Activated gamma-delta T cell treated with anti-CD3 and anti-CD28 coated beads, Interleukin-2, amount 50 U/mL, for 16 hours (primary cell): ENCODE results near the gene PRKG1.

Experiments
- DNase-seq: peaks from one replicate; pipeline ENCODE4 v3.0.0-alpha.2; 2020; ENCODE audit warnings: low read depth

The PRKG1 gene

GRCh38 chr10:51599647-51600046 lies 525.4 kb downstream of the PRKG1 start:
- no peak for DNase-seq

DNA sequence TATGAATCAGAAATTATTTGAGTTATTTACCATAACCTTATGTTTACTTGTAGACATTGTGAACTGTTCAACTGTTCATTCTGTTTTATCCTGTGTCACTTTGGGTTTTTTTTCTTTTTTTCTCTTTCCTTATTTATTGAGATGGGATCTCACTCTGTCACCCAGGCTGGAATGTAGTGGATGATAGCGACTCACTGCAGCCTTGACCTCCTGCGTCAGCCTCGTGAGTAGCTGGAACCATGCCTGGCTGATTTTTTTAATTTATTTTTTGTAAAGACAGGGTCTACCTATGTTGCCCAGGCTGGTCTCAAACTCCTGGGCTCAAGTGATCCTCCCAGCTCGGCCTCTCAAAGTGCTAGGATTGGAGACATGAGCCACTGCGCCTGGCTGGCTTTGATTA lies 528.0 kb downstream of the PRKG1 start:
- no peak for DNase-seq

DNA sequence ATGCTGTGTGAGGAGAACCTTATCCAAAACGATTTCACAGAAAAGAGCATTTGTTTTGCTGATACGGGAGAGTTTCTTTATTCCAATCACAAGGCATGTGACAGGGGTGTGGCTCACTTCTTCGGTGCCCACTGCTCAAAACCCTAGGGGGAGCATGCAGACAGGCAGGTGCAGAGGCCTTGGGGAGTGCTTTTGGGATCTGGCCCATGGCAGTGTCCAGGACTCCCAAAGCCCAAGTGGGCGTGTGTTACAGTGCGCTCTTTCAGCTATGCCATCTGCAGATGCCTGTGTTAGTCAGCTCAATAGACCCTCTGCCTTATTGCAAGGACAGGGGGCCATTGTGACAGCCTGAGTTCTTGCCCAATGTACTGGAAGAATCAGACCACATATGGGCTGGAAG lies 530.3 kb downstream of the PRKG1 start:
- no peak for DNase-seq

DNA sequence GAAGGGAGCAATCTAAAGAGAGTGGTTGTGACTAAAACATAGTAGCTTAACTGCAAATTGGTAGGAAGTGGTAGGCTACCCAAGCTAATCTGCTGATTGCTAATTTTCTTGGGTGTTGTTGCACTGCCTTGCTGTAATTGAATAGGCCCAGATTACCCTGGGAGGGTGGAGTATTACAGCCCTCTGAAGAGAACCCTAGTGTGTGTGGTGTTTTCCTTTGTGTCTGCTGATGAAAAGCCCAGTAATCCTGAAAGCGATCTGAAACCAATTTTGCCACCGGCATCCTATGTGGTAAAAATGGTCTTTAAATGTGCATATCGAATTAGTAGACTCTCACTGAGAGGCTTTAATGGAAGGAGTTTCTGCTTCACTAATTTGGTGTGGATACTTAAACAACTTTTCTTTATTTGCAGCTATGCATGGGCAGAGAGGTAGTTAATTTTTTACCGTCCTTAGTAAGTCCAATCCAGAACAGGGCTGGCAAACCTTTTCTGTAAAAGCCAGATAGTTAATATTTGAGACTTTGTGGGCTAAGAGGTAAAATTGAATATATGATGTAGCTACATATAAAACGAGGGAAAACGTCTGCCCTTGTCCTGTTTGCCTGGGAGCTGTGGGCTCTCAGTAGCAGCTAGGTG lies 532.7 kb downstream of the PRKG1 start:
- DNase-seq = no peak

- DNase-seq = no peak
Measured at GRCh38 chr10:51607463-51607835, 533.2 kb downstream of the PRKG1 start.

DNA sequence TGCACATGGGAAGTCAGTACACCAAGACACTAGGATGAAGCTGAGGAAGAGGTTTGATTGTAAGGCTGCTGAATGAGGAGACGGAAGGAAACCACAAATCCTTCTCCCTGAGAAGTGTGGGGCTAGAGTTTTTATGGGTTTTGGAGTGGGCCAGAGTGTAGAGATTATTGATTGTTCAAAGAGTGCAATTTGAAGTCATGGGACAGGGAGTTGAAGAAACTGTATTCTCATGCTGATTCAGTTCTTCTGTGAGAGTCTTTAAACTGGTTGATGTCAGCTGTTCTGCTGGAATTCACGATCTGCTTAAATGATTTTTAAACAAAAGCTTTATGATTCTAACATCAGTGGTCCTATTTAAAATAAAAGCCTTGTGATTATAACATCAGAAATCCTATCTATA lies 533.9 kb downstream of the PRKG1 start:
- DNase-seq = no peak

DNA sequence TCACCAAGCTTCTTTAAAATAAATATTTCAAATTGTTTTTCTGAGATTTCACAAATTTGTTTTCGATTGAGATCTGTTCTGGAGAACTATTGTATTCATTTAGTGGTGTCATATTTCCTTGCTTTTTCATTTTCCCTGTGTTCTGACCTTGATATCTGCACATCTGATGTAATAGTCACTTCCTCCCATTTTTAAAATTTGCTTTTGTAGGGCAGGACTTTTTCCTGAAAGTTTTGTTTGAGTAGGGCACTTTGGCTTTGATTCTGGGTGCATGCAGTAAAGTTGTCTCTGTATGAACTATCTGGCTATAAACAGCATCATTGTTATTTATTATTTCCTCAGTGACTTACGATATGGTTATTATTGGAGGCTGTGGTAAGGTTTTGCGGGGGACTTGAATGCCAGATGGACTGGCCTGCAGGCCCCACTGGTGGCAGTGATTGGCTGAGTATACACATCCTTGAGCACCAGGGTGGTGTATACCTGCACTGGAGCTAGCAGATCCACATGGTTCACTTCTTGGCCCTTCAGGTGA lies 541.5 kb downstream of the PRKG1 start:
- no peak for DNase-seq

- no peak for DNase-seq
Measured at GRCh38 chr10:51617576-51618235, 543.4 kb downstream of the PRKG1 start.

DNA sequence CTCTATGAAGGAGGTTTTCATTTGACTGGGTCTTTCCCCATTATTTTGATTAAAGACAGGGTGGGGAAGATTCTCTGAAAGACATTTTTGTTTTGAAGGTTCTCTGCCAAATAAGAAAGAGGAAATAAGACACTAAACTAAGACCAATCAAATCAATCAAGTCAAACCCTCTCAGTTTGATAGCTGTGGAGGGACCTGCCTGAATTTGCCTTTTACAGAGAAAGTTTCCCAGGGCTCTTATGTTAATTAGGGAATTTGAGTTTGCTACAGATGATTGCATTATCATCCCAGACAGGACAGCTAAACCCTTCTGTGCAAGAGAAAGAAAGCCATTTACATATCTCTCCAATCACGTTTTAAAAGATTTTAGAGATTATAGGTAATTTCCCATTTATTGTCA lies 545.1 kb downstream of the PRKG1 start:
- DNase-seq = no peak

- DNase-seq = no peak
Measured at GRCh38 chr10:51620131-51620530, 545.8 kb downstream of the PRKG1 start.

GRCh38 chr10:51624013-51624412 lies 549.7 kb downstream of the PRKG1 start:
- no peak for DNase-seq

GRCh38 chr10:51629934-51630639 lies 555.8 kb downstream of the PRKG1 start:
- no peak for DNase-seq

DNA sequence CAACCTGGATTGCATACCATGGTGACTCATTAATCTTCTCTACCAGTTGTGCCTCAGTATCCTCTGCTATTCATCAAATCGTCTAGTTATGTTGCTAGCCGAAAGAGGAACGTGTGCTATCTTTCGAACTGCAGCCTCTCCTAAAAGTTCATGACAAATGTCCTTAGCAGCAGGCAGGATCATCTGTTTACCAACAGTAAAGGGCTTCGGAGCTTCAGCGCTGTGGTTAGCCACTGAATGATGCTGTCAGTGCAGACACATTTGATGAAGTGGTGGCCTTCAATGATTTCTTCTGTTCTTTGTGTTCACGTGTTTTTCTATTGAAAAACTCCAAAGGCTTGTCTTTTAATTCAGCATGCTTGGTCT lies 556.3 kb downstream of the PRKG1 start:
- DNase-seq = no peak

GRCh38 chr10:51635436-51635835 lies 561.1 kb downstream of the PRKG1 start:
- no peak for DNase-seq

DNA sequence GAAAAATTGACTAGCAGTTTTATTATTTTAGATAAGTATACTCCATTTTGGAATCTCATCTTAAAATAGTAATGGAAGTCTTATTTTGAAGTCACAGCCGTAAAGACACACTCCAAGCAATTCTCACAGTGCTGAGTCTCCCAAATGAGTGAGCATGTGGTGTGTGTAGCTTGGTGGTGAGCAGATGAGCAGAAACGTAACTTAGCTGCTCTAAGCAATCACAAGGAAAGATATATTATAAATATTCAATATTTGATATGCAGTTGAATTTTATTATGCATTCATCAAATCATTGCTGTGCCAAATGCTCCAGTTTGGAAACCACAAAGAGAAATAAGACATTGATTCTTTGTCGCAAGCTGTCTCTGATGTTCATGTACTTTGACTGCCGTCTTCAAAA lies 563.9 kb downstream of the PRKG1 start:
- DNase-seq = no peak

DNA sequence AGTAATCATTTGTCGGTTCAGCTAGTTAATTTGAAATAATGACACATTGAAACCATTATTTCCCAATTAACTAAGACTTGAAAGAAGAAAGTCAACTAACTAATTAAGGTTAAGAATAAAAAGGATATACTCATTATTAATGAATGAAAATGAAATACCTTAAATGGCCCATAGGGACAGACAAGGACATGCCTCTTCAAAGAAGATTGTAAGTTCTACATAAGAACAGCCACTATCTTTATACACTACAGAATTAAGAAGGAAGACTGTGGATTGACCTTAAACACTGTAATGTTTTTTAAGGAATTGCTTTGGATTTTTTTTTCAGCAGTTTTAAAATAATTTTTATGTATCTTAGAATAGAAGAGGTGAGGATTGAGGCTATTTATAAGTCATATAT lies 564.5 kb downstream of the PRKG1 start:
- no peak for DNase-seq

DNA sequence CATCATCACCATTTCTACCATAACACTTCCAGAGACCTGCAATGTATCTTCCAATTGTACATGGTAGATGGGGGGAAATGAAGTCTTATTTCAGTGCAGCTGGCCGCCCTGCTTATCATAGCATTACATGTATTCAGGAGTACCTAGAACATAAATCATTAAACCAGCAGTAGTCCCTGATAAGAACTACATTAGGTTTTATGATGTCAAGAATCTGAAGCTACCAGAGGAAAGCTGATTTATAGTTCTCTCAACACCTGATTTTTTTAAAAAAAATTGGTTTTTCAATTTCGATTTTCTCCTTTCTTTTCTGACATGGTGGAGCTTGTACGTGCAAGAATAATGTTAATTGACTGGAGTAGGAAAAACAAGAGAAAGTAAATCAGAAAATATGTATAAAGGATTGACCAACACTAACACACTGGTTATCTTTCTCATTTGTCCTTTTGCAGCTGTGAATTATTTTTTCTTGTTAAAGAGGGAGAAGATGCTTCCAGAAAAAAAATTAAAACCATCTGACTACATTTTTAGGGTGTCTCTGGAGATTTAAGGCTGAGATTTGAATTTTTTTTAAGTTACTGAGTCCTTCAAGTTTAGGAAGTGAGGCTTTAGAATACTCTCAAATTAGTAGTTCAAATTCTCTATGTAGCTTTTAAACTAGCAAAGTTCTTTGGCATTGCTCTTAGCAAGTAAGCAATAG lies 566.0 kb downstream of the PRKG1 start:
- DNase-seq = no peak

GRCh38 chr10:51642581-51642980 lies 568.3 kb downstream of the PRKG1 start:
- no peak for DNase-seq

DNA sequence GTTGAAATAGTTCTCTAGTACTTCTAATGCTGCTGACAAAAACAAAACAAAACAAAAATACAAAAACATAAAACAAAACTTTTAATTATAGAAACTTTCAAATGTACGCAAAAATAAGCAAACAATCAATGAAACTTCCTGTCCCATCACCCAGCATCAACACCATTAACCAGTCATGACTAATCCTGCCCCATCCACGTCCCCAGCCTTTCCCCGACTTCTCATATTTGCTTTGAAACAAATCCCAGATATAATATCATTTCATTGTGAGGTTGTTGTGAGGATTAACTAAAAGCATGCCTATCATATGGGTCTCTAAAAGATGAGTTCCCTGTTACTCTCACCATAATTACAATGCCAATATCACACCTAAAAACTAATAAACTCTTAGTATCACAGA lies 569.4 kb downstream of the PRKG1 start:
- DNase-seq = no peak

- no peak for DNase-seq
Measured at GRCh38 chr10:51649064-51649463, 574.8 kb downstream of the PRKG1 start.

- no peak for DNase-seq
Measured at GRCh38 chr10:51651063-51651462, 576.8 kb downstream of the PRKG1 start.

- DNase-seq = no peak
Measured at GRCh38 chr10:51653025-51653424, 578.7 kb downstream of the PRKG1 start.

GRCh38 chr10:51654918-51655317 lies 580.6 kb downstream of the PRKG1 start:
- no peak for DNase-seq
